Muscle of arm (tissue), 12 donors: Measurements from ENCODE around the gene NUP93. TPM values are rescaled to one million over a fixed set of nuclear protein-coding genes. Genes with fewer than 3 reads are reported as not detected.

Source experiments
- DNase-seq: peaks from one replicate; pipeline ENCODE4 v3.0.0-alpha.2; 2013
- polyA plus RNA-seq, 12 donors: library from polyadenylated mRNA; unstranded; fragments of 120-200 nt; gene quantifications; one replicate each; pipeline ENCODE4 v1.2.1, GENCODE V29; 2013; ENCODE audit not compliant: insufficient read length in 12 of 12

The NUP93 gene
- polyA plus RNA-seq, 12 donors, result 19.8 to 64.2 (median 40.9) TPM; not detected in 1

- DNase-seq, result no peak
Observed at GRCh38 chr16:56741399-56741798, 11.5 kb downstream of the NUP93 start.

- DNase-seq, result no peak
Observed at GRCh38 chr16:56742030-56742984, 12.4 kb downstream of the NUP93 start.

DNA sequence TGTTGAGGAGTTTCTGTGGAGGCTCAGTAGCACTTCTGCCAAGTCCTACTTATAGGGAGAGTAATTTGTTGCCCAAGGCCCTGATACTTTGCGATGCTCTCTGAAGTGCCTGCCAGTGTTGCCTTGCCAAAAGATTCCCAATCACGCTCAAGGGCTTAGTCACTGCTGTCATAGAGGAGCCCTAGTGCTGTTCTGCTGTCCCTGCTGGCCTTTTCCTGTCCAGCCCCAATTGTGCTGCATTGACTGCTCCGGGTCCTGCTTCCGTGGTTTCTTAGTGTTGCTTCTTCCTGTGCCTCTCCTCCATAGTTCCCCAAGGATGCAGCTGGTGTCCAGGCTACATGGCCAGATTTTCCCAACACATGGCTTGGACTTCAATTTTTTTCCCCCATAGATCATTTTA is 13.9 kb downstream of the NUP93 start:
- DNase-seq, result no peak

- DNase-seq, result no peak
Observed at GRCh38 chr16:56744996-56745640, 15.2 kb downstream of the NUP93 start.

- no peak for DNase-seq
Observed at GRCh38 chr16:56747486-56748045, 17.6 kb downstream of the NUP93 start.

DNA sequence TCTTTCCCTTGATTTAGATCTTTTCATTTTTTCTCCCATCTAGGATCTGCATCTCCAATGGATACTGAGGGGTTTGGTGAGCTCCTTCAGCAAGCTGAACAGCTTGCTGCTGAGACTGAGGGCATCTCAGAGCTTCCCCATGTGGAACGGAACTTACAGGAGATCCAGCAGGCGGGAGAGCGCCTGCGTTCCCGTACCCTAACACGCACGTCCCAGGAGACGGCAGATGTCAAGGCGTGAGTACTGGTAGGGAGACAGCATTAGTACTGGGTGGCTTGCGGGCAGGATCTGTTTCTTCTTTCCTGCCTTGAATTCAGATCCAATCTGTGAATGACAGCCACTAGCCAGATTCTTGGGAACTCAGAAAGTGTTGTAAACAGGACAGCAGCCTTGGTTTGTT is 18.3 kb downstream of the NUP93 start:
- no peak for DNase-seq

GRCh38 chr16:56748826-56749225 is 18.9 kb downstream of the NUP93 start:
- DNase-seq, result no peak

DNA sequence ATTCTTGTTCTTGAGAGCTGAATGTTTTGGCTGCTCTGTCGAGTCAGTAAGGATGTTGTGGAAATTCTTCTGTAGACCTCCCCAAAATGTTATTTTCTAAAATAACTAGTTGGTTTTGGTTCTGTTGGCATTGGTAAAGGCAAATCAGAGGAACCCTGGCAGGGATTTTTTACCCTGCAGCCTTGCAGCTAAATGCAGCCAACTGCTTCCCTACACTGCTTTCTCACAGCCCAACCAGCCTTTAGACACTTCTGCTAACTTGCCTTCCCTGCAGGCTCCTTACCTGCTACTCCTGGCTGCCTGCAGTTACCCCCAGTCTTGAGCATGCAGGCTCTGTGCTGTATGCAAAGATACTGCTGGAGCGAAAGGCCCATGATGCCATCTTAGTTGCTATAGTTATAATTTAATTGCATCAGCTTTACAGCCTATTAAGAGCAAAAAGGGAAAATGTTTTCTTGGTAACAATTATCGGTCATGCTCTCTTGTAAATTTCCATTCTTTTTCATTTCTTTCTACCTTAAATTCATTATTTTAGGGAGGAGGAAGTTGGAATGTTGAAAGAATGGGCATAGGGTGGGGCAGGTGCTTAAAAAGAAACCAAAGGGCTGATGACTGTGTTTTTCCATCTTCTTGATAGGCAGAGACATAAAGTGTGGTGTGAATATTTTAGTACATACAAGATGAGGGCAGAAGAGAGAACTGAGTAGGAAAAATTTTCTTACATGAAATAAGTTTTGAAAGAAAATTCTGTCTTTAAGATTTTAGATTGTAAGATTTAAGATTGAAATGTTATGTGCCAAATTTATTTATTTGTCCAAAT is 20.0 kb downstream of the NUP93 start:
- DNase-seq, result no peak

GRCh38 chr16:56753410-56753809 is 23.5 kb downstream of the NUP93 start:
- DNase-seq, result no peak

- no peak for DNase-seq
Observed at GRCh38 chr16:56755038-56755437, 25.1 kb downstream of the NUP93 start.

GRCh38 chr16:56758432-56758831 is 28.5 kb downstream of the NUP93 start:
- no peak for DNase-seq

DNA sequence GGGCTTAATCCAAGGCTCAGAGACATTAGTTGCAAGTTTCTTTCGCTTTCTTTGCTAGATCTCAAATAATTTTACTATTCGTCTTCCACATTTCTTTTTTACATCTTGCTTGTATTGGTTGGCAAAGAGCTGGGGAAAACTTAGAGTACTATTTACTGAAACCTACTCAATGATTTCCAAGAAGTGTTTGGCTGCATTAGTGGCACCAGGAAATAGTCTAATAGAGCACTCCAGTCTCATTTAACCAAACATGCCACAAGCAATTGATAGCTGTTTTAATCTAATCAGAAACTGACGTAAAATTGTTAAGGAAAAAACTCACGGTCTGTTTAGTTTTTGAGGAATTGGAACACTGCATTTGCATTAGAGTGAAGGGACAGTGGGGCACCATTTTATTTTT is 29.0 kb downstream of the NUP93 start:
- peak; percentile 22 for DNase-seq

GRCh38 chr16:56763291-56763916 is 33.5 kb downstream of the NUP93 start:
- DNase-seq, result no peak

DNA sequence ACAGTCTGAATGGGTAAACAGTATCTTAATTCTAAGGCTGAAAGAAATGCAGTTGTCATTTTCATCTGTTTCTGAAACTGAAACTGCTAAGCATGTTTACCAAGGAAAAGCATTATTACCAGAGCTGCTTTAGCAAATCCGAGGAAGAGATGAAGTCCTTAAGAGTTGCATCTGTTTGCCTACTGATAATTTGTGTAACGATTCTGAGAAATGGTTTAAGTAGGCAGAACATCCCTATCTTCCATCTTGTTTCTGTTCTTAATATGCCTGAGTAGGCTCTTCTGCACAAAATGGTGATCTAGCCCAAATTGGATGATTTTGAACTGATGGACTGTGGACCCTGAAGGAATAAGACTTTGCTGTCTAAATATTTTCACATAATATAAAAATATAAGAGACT is 34.9 kb downstream of the NUP93 start:
- DNase-seq, result no peak

DNA sequence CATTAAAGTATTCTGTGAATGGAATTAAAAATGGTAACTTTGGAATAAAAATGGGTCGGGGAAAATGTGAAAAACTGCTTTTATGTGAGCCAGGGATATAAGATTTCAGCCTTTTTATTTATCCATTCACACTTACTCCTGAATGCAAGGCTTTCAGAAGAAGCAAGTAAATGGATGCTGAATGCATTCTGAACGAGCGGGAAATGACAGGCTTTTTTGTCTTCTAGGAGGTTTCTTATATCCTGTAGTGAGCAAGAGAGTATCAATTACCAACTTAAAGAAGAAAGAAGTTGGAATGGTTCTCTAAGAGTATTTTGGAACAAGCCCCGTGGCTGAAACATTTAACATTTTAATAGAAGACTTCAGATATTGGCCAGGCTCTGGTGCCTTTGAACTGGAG is 36.0 kb downstream of the NUP93 start:
- DNase-seq, result no peak

DNA sequence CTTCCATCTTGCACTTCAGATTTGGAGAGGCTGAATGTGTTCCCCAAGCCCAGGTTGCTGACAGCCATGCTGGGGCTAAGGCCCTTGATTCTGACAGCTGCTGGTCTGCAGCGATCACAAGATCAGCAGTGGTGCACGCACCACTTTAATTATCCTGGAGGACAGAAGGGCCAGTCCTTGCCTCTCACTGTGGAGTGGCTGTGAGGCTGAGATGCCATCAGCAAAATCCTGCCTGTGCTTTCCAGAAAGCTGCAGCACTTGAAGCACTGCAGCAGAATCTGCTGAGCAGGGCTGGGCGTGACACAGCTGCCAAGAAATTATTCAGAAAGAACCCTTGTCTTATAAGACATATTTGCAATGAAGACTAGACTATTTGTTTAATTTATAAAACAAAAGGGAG is 37.1 kb downstream of the NUP93 start:
- DNase-seq, result no peak

GRCh38 chr16:56769677-56770076 is 39.7 kb downstream of the NUP93 start:
- no peak for DNase-seq

- no peak for DNase-seq
Observed at GRCh38 chr16:56771558-56772279, 41.8 kb downstream of the NUP93 start.

GRCh38 chr16:56773532-56773931 is 43.6 kb downstream of the NUP93 start:
- no peak for DNase-seq

- DNase-seq, result no peak
Observed at GRCh38 chr16:56774016-56774680, 44.2 kb downstream of the NUP93 start.
